ENCODE results near the gene KLHL11. TPM values are rescaled to one million over a fixed set of nuclear protein-coding genes. Genes with fewer than 3 reads are reported as not detected.
"Not testable (repeated sequence)": the region's sequence is repeated elsewhere in the genome, so short reads cannot be mapped to it uniquely, and the experiment has no call there.

Gene KLHL11
- total RNA-seq, 1 donor from 2014 or later = 16.0 TPM

DNA sequence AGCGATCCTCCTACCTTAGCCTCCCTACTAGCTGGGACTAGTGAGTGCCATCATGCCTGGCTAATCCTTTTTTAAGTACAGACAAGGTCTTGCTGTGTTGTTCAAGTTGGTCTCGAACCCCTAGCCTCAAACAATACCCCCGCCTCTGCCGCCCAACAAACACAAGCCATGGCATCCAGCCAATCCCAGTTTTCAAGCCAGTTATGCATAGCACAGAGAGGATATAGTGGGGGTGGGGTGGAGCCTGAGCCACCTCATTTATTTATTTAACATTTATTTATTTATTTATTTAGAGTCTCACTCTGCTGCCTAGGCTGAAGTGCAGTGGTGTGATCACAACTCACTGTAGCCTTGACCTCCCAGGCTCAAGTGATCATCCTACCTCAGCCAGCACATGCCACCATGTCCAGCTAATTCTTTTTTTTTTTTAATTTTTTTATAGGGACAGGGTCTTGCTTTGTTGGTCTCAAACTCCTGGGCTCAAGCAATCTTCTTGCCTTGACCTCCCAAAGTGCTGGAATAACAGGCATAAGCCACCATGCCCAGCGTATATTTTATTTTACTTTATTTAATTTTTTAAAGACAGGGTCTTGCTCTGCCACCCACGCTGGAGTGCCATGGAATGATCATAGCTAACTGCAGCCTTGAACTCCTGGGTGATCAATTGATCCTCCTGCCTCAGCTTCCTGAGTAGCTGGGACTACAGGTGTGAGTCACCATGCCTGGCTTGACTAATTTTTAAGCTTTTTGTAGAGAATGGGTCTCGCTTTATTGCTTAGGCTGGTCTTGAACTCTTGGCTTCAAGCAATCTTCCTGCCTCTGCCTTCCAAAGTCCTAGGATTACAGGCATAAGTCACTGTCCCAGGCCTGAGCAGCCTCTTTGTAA lies 26.2 kb upstream of the KLHL11 start:
- Mint-ChIP-seq H3K27ac (ENCODE audit: unreplicated experiment) (no peak overlapping the region), H3K4me1 (ENCODE audit: unreplicated experiment) (peaks cover 20% of the 10 kb centered on the region), H3K36me3 (ENCODE audit: unreplicated experiment) (peaks cover 24% of the 10 kb centered on the region), H3K9me3 (ENCODE audit: unreplicated experiment) (no peaks in the 10 kb centered on the region), H3K27me3 (ENCODE audit: unreplicated experiment) (no peaks in the 10 kb centered on the region), H3K4me3 (ENCODE audit: unreplicated experiment) (no peak overlapping the region)
- TF ChIP-seq, protein P1, sequence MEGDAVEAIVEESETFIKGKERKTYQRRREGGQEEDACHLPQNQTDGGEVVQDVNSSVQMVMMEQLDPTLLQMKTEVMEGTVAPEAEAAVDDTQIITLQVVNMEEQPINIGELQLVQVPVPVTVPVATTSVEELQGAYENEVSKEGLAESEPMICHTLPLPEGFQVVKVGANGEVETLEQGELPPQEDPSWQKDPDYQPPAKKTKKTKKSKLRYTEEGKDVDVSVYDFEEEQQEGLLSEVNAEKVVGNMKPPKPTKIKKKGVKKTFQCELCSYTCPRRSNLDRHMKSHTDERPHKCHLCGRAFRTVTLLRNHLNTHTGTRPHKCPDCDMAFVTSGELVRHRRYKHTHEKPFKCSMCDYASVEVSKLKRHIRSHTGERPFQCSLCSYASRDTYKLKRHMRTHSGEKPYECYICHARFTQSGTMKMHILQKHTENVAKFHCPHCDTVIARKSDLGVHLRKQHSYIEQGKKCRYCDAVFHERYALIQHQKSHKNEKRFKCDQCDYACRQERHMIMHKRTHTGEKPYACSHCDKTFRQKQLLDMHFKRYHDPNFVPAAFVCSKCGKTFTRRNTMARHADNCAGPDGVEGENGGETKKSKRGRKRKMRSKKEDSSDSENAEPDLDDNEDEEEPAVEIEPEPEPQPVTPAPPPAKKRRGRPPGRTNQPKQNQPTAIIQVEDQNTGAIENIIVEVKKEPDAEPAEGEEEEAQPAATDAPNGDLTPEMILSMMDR (IDR thresholded peaks at IDR 0.05) = no peak
- DNase-seq (ENCODE audit: extremely low spot score, unreplicated experiment) = no peak

DNA sequence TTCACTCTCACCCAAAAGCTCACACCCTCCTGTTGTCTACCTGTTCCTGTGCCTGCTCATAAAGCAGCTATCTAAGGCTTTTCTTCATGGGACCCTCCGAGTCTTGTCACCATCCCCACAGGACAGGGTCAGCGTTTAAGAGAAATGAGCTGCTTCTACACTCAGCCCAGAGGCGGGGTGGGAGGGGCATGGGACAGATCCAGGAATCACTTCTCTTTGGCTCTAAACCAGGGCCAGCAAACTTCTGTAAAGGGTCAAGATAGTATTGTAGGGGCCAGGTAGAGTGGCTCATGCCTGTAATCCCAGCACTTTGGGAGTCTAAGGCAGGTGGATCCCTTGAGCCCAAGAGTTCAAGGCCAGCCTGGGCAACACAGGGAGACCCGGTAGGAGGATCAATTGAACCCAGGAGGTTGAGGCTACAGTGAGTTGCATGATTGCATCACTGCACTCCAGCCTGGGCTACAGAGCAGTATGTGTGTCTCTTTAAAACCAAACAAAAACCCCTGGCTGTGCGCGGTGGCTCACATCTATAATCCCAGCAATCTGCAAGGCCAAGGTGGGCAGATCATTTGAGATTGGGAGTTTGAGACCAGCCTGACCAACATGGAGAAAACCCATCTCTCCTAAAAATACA lies 23.2 kb upstream of the KLHL11 start:
- no peaks in the 10 kb centered on the region for H3K4me1 Mint-ChIP-seq (ENCODE audit: unreplicated experiment)
- TF ChIP-seq, protein P1 (IDR thresholded peaks at IDR 0.05) = no peak

GRCh38 chr17:41885733-41886132 lies 20.5 kb upstream of the KLHL11 start:
- Mint-ChIP-seq H3K27me3 (ENCODE audit: unreplicated experiment) (no peaks in the 10 kb centered on the region), H3K9me3 (ENCODE audit: unreplicated experiment) (no peaks in the 10 kb centered on the region), H3K4me1 (ENCODE audit: unreplicated experiment) (no peaks in the 10 kb centered on the region), H3K36me3 (ENCODE audit: unreplicated experiment) (peaks cover 43% of the 10 kb centered on the region), H3K27ac (ENCODE audit: unreplicated experiment) (no peak overlapping the region), H3K4me3 (ENCODE audit: unreplicated experiment) (no peak overlapping the region)
- no peak for DNase-seq (ENCODE audit: extremely low spot score, unreplicated experiment)
- TF ChIP-seq, protein P1 (IDR thresholded peaks at IDR 0.05) = peak; percentile 32

More for the DNA sequence above, 23.2 kb upstream of the KLHL11 start:
- no peak overlapping the region for H3K4me3 Mint-ChIP-seq (ENCODE audit: unreplicated experiment)
- DNase-seq (ENCODE audit: extremely low spot score, unreplicated experiment) = no peak
- no peaks in the 10 kb centered on the region for H3K9me3 Mint-ChIP-seq (ENCODE audit: unreplicated experiment)
- no peak overlapping the region for H3K27ac Mint-ChIP-seq (ENCODE audit: unreplicated experiment)
- peaks cover 37% of the 10 kb centered on the region for H3K36me3 Mint-ChIP-seq (ENCODE audit: unreplicated experiment)
- H3K27me3 Mint-ChIP-seq (ENCODE audit: unreplicated experiment) = no peaks in the 10 kb centered on the region

DNA sequence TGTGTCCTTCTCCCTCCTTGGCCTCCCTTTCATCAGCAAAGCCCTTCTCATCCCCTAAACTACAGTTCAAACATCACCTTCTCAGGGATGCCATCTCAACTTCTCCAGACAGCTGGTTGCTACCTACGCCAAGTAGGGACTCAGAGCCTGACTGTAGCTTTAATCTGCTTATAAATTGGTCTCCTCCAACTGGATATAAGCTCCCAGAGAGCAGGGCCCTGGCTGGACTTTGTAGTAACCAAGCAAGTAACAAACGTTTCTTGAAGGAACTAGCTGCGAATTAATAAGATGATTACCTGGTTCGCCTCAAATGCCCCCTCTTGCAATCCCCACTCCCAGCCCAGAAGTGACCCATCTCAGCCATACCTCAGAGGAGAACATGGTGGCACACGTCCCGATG lies 17.5 kb upstream of the KLHL11 start:
- Mint-ChIP-seq H3K27me3 (ENCODE audit: unreplicated experiment) (no peaks in the 10 kb centered on the region), H3K36me3 (ENCODE audit: unreplicated experiment) (peaks cover 57% of the 10 kb centered on the region), H3K9me3 (ENCODE audit: unreplicated experiment) (no peaks in the 10 kb centered on the region), H3K4me3 (ENCODE audit: unreplicated experiment) (no peak overlapping the region), H3K4me1 (ENCODE audit: unreplicated experiment) (no peaks in the 10 kb centered on the region), H3K27ac (ENCODE audit: unreplicated experiment) (no peak overlapping the region)
- no peak for DNase-seq (ENCODE audit: extremely low spot score, unreplicated experiment)
- TF ChIP-seq, protein P1 (IDR thresholded peaks at IDR 0.05) = no peak

DNA sequence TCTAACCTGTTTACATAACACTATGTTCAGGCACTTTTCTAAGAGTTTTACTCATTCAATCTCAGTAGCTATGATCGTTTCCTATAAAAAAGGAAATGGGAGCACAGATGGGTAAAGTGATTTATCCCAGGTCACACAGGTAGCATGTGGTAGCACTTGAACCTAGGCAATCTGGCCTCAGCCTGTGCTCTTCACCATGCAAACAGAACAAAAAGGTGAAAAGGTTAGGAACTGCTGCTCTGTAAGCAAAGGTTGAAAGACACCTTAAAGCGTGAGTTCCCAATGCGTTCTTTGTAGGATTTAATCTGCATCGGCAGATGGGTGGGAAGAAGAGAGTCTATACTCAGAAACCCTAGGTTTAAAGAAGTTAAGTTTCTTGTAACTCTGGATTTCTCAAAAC lies 14.9 kb upstream of the KLHL11 start:
- no peak for DNase-seq (ENCODE audit: extremely low spot score, unreplicated experiment)
- Mint-ChIP-seq H3K36me3 (ENCODE audit: unreplicated experiment) (peaks cover 42% of the 10 kb centered on the region), H3K4me1 (ENCODE audit: unreplicated experiment) (no peaks in the 10 kb centered on the region), H3K4me3 (ENCODE audit: unreplicated experiment) (no peak overlapping the region), H3K9me3 (ENCODE audit: unreplicated experiment) (no peaks in the 10 kb centered on the region), H3K27ac (ENCODE audit: unreplicated experiment) (no peak overlapping the region), H3K27me3 (ENCODE audit: unreplicated experiment) (no peaks in the 10 kb centered on the region)
- TF ChIP-seq, protein P1 (IDR thresholded peaks at IDR 0.05) = no peak

DNA sequence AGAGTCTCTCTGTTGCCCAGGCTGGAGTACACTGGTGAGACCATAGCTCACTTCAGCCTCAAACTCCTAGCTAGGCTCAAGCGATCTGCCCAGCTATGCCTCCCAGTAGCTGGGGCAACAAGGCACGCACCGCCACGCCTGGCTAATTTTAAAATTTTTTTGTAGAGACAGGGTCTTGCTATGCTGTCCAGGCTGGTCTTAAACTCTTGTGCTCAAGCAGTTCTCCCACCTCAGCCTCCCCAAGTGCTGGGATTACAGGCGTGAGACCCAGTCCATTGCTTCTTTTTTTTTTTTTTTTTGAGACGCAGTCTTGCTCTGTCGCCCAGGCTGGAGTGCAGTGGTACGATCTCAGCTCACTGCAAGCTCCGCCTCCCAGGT lies 9.1 kb upstream of the KLHL11 start:
- H3K27ac Mint-ChIP-seq (ENCODE audit: unreplicated experiment); H3K4me3 Mint-ChIP-seq (ENCODE audit: unreplicated experiment); H3K4me1 Mint-ChIP-seq (ENCODE audit: unreplicated experiment); H3K9me3 Mint-ChIP-seq (ENCODE audit: unreplicated experiment); DNase-seq (ENCODE audit: extremely low spot score, unreplicated experiment); H3K27me3 Mint-ChIP-seq (ENCODE audit: unreplicated experiment): not testable (repeated sequence)
- peaks cover 29% of the 10 kb centered on the region for H3K36me3 Mint-ChIP-seq (ENCODE audit: unreplicated experiment)

All from osteocyte (in vitro differentiated cells).